Epithelial cell of esophagus (primary cell): ENCODE data around the gene RNF151.
A peak's percentile ranks its signal among the peaks of the same experiment; 100 is the strongest.
"Not testable (repeated sequence)": the region's sequence is repeated elsewhere in the genome, so short reads cannot be mapped to it uniquely, and the experiment has no call there.

Experiments
- DNase-seq: peaks from one replicate; pipeline ENCODE4 v3.0.0; 2010; ENCODE audit warnings: low read depth
- H3K4me3 ChIP-seq: 2 replicates; pipeline ENCODE4 v1.5.1; 2011; ENCODE audit warnings: mild to moderate bottlenecking, low read length, control low read depth
- TF ChIP-seq, protein P1 (sequence below): IDR thresholded peaks from 2 replicates; pipeline ENCODE4 v1.5.1; 2011; ENCODE audit warnings: low read depth, mild to moderate bottlenecking, low read length, control low read depth, inconsistent platforms; ENCODE audit not compliant: insufficient read depth; ENCODE audit errors: missing control alignments

Gene RNF151

DNA sequence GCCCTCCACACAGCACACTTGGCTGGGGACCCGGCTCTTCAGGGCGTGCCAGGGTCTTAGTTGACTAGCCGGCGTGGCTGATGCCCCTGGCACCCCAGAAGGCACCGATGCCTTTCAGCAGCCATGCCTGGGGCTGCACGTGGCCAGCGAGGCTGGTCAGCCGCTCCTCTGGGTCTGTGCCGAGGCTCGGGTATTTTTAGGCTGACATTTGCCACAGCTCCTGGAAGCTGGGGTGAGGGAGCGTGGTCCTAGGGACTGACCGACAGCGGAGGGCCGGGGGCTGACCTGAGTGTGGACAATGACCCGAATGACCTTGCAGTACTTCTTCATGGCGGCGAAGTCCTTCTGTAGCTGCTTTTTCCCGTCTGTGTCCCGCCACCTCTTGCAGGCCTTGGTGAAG, 16.1 kb upstream of the RNF151 start:
- TF ChIP-seq, protein P1, sequence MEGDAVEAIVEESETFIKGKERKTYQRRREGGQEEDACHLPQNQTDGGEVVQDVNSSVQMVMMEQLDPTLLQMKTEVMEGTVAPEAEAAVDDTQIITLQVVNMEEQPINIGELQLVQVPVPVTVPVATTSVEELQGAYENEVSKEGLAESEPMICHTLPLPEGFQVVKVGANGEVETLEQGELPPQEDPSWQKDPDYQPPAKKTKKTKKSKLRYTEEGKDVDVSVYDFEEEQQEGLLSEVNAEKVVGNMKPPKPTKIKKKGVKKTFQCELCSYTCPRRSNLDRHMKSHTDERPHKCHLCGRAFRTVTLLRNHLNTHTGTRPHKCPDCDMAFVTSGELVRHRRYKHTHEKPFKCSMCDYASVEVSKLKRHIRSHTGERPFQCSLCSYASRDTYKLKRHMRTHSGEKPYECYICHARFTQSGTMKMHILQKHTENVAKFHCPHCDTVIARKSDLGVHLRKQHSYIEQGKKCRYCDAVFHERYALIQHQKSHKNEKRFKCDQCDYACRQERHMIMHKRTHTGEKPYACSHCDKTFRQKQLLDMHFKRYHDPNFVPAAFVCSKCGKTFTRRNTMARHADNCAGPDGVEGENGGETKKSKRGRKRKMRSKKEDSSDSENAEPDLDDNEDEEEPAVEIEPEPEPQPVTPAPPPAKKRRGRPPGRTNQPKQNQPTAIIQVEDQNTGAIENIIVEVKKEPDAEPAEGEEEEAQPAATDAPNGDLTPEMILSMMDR: no peak
- DNase-seq: no peak
- no peak overlapping the region for H3K4me3 ChIP-seq

GRCh38 chr16:1953734-1954133, 12.9 kb upstream of the RNF151 start:
- DNase-seq: no peak
- TF ChIP-seq, protein P1: no peak
- H3K4me3 ChIP-seq: no peak overlapping the region

GRCh38 chr16:1957434-1958142, 9.1 kb upstream of the RNF151 start:
- H3K4me3 ChIP-seq, DNase-seq: not testable (repeated sequence)

- not testable (repeated sequence) for H3K4me3 ChIP-seq, DNase-seq
These were observed 8.5 kb upstream of the RNF151 start for GRCh38 chr16:1958143-1958491.

GRCh38 chr16:1958715-1959268, 7.9 kb upstream of the RNF151 start:
- no peak for DNase-seq
- TF ChIP-seq, protein P1: no peak

DNA sequence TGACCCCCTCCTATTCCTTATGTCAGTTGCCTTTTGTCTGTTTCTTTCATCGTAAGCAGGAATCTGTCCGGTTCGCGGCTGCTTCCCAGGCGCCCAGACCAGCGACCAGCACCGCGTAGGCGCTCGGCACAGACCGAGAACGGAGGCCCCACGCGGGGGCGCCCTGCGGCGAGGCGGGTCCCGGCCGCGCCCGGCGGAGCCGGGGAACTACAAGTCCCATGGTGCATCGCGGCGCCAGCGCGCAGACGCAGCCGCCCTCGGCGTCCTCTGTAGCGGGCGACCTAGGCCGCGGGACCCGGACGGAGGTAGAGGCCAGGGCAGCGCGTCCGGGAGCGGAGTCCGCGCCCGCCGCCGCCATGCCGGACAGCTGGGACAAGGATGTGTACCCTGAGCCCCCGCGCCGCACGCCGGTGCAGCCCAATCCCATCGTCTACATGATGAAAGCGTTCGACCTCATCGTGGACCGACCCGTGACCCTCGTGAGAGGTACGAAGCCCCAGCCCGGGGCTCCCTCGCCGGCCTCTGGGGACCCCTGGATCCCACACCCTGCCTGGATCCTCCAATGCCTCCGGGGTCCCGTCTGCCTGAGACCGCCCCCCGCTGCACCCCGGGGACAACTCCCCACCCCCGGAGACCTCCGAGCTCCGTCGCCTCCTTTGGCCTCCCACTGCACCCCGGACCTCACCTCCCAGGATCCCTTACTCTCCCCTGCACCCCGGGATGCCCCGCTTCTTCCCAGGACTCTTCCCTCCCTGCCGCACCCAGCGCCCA, 7.2 kb upstream of the RNF151 start, which contains the start of gene NDUFB10:
TSS of gene NDUFB10 (plus strand) at position 270 of the 771 bp plus-strand sequence. CDS start at position 357, 87 bp downstream.
- TF ChIP-seq, protein P1: peak; percentile 22
- peak; percentile 89 for DNase-seq
- peak within 1 kb of the TSS; percentile 84 for H3K4me3 ChIP-seq

More at GRCh38 chr16:1958715-1959268, 7.9 kb upstream of the RNF151 start:
- H3K4me3 ChIP-seq: peak overlapping the region; percentile 18

DNA sequence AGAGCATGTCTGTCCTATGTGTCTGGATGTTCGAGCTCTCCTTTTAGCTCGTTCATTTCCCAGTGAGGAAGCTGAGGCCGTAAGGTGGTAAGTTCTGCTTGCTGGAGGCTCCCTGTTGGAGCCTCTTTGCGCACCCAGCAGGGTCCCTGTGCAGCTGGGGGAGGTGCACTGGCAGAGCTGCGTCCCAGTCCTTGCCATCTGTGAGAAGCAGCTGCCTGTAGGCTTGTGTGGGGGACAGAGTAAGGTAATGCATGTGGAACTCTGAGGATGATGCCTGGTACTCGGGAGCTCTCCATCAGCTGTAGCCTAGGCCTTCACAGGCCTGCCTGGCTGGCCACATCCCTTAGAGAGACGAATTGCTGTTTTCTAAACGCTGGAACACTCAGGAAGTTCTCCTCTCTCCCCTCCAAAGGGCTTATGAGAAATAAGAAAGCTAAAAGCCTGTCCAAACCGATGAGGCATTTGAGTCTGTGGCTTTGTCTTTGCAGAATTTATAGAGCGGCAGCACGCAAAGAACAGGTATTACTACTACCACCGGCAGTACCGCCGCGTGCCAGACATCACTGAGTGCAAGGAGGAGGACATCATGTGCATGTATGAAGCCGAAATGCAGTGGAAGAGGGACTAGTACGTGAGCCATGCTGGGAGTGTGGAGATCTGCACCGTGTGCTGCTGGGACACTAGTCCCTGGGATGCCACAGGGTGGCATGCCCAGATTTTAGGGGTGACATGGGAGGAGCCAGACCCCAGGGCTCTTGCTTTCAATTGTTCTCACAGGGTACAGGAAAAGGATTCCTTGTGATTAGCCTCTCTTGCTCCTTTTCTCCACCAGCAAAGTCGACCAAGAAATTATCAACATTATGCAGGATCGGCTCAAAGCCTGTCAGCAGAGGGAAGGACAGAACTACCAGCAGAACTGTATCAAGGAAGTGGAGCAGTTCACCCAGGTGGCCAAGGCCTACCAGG, 5.7 kb upstream of the RNF151 start:
- peak overlapping the region; percentile 84 for H3K4me3 ChIP-seq
- TF ChIP-seq, protein P1: no peak
- peak; percentile 69 for DNase-seq
